GM12878 (cell line): ENCODE data around the gene TCERG1. TPM values are rescaled to one million over a fixed set of nuclear protein-coding genes. Genes with fewer than 3 reads are reported as not detected.

Experiments
- ATAC-seq: fragments of 200-7000 bp; cut with Tn5 transposase; 3 replicates; pipeline ENCODE4 v1.9.1; 2020; ENCODE audit warnings: mild to moderate bottlenecking, moderate library complexity
- BruUV-seq: library from RNA; stranded (reverse); fragments of 400-500 nt; replicated peaks from 2 replicates; lab custom pipeline; 2021; lab: Mats Ljungman, UMichigan
- CTCF ChIA-PET: fragments of 300-600 bp; sonication (Branson Sonifier 250); formaldehyde crosslinking; extraction: SDS; loops from one replicate; lab custom pipeline; 2021; ENCODE audit warnings: inconsistent platforms; lab: Yijun Ruan, JAX
- POLR2A ChIA-PET: fragments of 350-600 bp; formaldehyde crosslinking; extraction: SDS; loops from one replicate; lab custom pipeline; 2021; ENCODE audit warnings: inconsistent platforms; lab: Charles Lee
- RAD21 ChIA-PET: fragments of 300-600 bp; sonication (Branson Sonifier 250); formaldehyde crosslinking; loops from one replicate; lab custom pipeline; 2023; ENCODE audit warnings: antibody characterized with exemption; ENCODE audit not compliant: unreplicated experiment; lab: Charles Lee
- SMC1A ChIA-PET: fragments of 300-600 bp; sonication (Branson Sonifier 250); formaldehyde crosslinking; loops from one replicate; lab custom pipeline; 2023; ENCODE audit not compliant: unreplicated experiment, uncharacterized antibody; lab: Charles Lee
- DNase-seq: peaks from one replicate; pipeline ENCODE4 v3.0.0-alpha.2; 2011; ENCODE audit warnings: low read depth, low spot score
- FAIRE-seq: peaks from 3 replicates; lab custom pipeline; 2011; peaks lifted over from hg19 to GRCh38; lab: Jason Lieb, UNC
- H2AFZ ChIP-seq: 2 replicates; pipeline ENCODE4 v1.6.0; 2011; ENCODE audit warnings: low read depth, low read length, control low read depth; ENCODE audit not compliant: control insufficient read depth
- H3K27ac ChIP-seq: 2 replicates; pipeline ENCODE4 v1.5.1; 2011; ENCODE audit warnings: control low read depth; ENCODE audit not compliant: control insufficient read depth, insufficient read depth
- H3K27me3 ChIP-seq, 2 experiments: replicated peaks in 1 of 2; 2 replicates each; pipeline versions ENCODE4 v1.6.0 to v1.6.1; 2011; ENCODE audit warnings: low read length in 1 of 2; ENCODE audit not compliant: control insufficient read depth in 2 of 2, insufficient read depth in 2 of 2
- H3K36me3 ChIP-seq, 2 experiments: 2 replicates each; pipeline ENCODE4 v1.5.1; 2011; ENCODE audit warnings: low read length in 1 of 2; ENCODE audit not compliant: control insufficient read depth in 2 of 2, insufficient read depth in 2 of 2
- H3K4me1 ChIP-seq: 2 replicates; pipeline ENCODE4 v1.6.1; 2011; ENCODE audit warnings: mild to moderate bottlenecking, low read length, moderate library complexity, mixed read lengths; ENCODE audit not compliant: control insufficient read depth, insufficient read depth
- H3K4me2 ChIP-seq: 2 replicates; pipeline ENCODE4 v1.6.0; 2011; ENCODE audit warnings: control low read depth; ENCODE audit not compliant: control insufficient read depth, insufficient read depth
- H3K4me3 ChIP-seq: fragments of 200-600 bp; sonication (generic); 2 replicates; pipeline ENCODE4 v1.5.1; 2016
- H3K79me2 ChIP-seq: 2 replicates; pipeline ENCODE4 v1.6.0; 2011; ENCODE audit warnings: low read length; ENCODE audit not compliant: control insufficient read depth, insufficient read depth
- H3K9ac ChIP-seq: 2 replicates; pipeline ENCODE4 v1.8.0; 2011; ENCODE audit warnings: low read length, control low read depth, mixed read lengths; ENCODE audit not compliant: control insufficient read depth, insufficient read depth
- H3K9me3 ChIP-seq: replicated peaks from 3 replicates; pipeline ENCODE4 v1.5.1; 2011; ENCODE audit warnings: mild to moderate bottlenecking, low read length; ENCODE audit not compliant: control insufficient read depth, insufficient read depth
- H4K20me1 ChIP-seq: 2 replicates; pipeline ENCODE4 v1.6.0; 2011; ENCODE audit not compliant: control insufficient read depth, insufficient read depth
- BCL3 ChIP-seq: IDR thresholded peaks from 2 replicates; pipeline ENCODE4 v1.6.1; 2011; ENCODE audit warnings: borderline replicate concordance, low read depth, mild to moderate bottlenecking, moderate library complexity, low read length; ENCODE audit not compliant: insufficient read depth, poor library complexity, severe bottlenecking
- CEBPZ ChIP-seq: fragments of 150-350 bp; IDR thresholded peaks from 2 replicates; pipeline ENCODE4 v1.6.1; 2016; ENCODE audit warnings: low read depth, low read length
- HDGF ChIP-seq: fragments of 450-650 bp; IDR thresholded peaks from 2 replicates; pipeline ENCODE4 v1.6.1; 2016; ENCODE audit warnings: antibody characterized with exemption
- KAT2A ChIP-seq: conservative IDR thresholded peaks from 2 replicates; pipeline ENCODE4 v1.6.1; 2011; ENCODE audit warnings: low read depth, low read length; ENCODE audit not compliant: control insufficient read depth
- NR2C2 ChIP-seq: IDR thresholded peaks from 2 replicates; pipeline ENCODE4 v1.6.1; 2011; ENCODE audit warnings: borderline replicate concordance, low read depth; ENCODE audit not compliant: control insufficient read depth, insufficient read length
- POLR2AphosphoS5 ChIP-seq: IDR thresholded peaks from 2 replicates; pipeline ENCODE4 v1.6.1; 2011; ENCODE audit warnings: mild to moderate bottlenecking, low read length, inconsistent platforms
- SKIL ChIP-seq: fragments of 450-650 bp; IDR thresholded peaks from 2 replicates; pipeline ENCODE4 v1.6.1; 2017; ENCODE audit warnings: mild to moderate bottlenecking, low read depth, inconsistent platforms; ENCODE audit not compliant: poor library complexity, severe bottlenecking
- SMC3 ChIP-seq: IDR thresholded peaks from 2 replicates; pipeline ENCODE4 v1.6.1; 2011; ENCODE audit warnings: low read length, improper control_type of control experiment, borderline replicate concordance
- TAF1 ChIP-seq: IDR thresholded peaks from 2 replicates; pipeline ENCODE4 v1.6.1; 2011; ENCODE audit warnings: mild to moderate bottlenecking, low read depth, low read length, borderline replicate concordance
- ZBTB4 ChIP-seq: fragments of 450-650 bp; formaldehyde crosslinking; IDR thresholded peaks from 2 replicates; pipeline ENCODE4 v1.4.0; 2022; ENCODE audit warnings: mild to moderate bottlenecking, moderate library complexity
- ZNF622 ChIP-seq: fragments of 450-650 bp; IDR thresholded peaks from 2 replicates; pipeline ENCODE4 v1.6.1; 2017; ENCODE audit warnings: mild to moderate bottlenecking, inconsistent platforms
- WGBS: methylation state at CpG from one replicate; pipeline ENCODE4 v1.1.6; 2016; ENCODE audit warnings: low lambda C conversion rate; ENCODE audit not compliant: insufficient replicate concordance, insufficient coverage; ENCODE audit errors: missing lambda C conversion rate; 5-methylcytosine and 5-hydroxymethylcytosine counted together
- in situ Hi-C: fragments of 300-500 bp; cut with MboI; formaldehyde crosslinking; loops from 9 replicates; pipeline ENCODE4 v1.14.3; 2018; ENCODE audit warnings: mixed read lengths
- intact Hi-C: fragments of 100-400 bp; cut with micrococcal nuclease; formaldehyde crosslinking; loops from one replicate; pipeline ENCODE4 v1.14.2; 2022; ENCODE audit not compliant: unreplicated experiment
- polyA plus RNA-seq, 11 experiments: library from polyadenylated mRNA; depleted of rRNA in 4 of 11; unstranded in 6 of 11; stranded (reverse) in 5 of 11; fragments of >200 nt; fragmentation: Nextera tagmentation in 4 of 11; fragmentation: Illumina TruSeq in 1 of 11; extraction: Ambion mirVana in 4 of 11; extraction: Trizol in 1 of 11; gene quantifications; 1 replicate in 1 of 11; 2 replicates in 10 of 11; pipeline versions ENCODE4 v1.2.1 to v1.2.3, GENCODE V29; 2011 to 2016; ENCODE audit warnings: inconsistent platforms in 2 of 11, missing spikeins in 2 of 11, low read depth in 1 of 11
- total RNA-seq, 4 experiments: library from RNA; depleted of rRNA in 3 of 4; stranded (reverse); fragments of >200 nt in 3 of 4; fragmentation: Illumina TruSeq in 1 of 4; extraction: Trizol in 1 of 4; gene quantifications; 2 replicates each; pipeline versions ENCODE4 v1.2.1 to v1.2.3, GENCODE V29; 2013 to 2021

The TCERG1 gene
- total and polyA plus RNA-seq, 10 of the 15 experiments (the other 5 are each of a cell fraction or from before 2014, with no cell fraction given) = 51.5 to 131 (median 91.6) TPM

GRCh38 chr5:146560205-146560812 lies 113.2 kb downstream of the TCERG1 start:
- WGBS = 8% methylated on average over 3 of the region's 3 CpGs
- Histone ChIP-seq H3K4me1 (no peaks in the 10 kb centered on the region), H3K27ac (no peak overlapping the region), H3K9me3 (no peaks in the 10 kb centered on the region), H2AFZ (no peak overlapping the region), H3K27me3 (no peaks in the 10 kb centered on the region; a peak in 1 of 4 replicates), H3K9ac (no peak overlapping the region), H3K4me2 (no peak overlapping the region), H3K36me3 (no peaks in the 10 kb centered on the region), H3K79me2 (no peaks in the 10 kb centered on the region), H3K4me3 (no peak overlapping the region), H4K20me1 (no peaks in the 10 kb centered on the region; the same call in 1 of the 2 replicates)
- DNase-seq = no peak
- ChIA-PET RAD21 (no interaction called here), POLR2A (no interaction called here), CTCF (no interaction called here), SMC1A (no interaction called here)
- BruUV-seq = no TSS peak
- no peak for FAIRE-seq
- ATAC-seq = no peak
- in situ Hi-C loops = no loop called here
- intact Hi-C loops = no loop called here
- TF ChIP-seq SMC3 = no peak
- TF ChIP-seq ZBTB4 (CRISPR knock-in tag) = no peak
- TF ChIP-seq CEBPZ = no peak
- no peak for TF ChIP-seq POLR2AphosphoS5
- no peak for TF ChIP-seq NR2C2
- TF ChIP-seq BCL3 = no peak
- no peak for TF ChIP-seq TAF1
- TF ChIP-seq SKIL = no peak
- TF ChIP-seq KAT2A = no peak
- no peak for TF ChIP-seq ZNF622
- no peak for TF ChIP-seq HDGF
